Measurements from ENCODE around the gene ARHGAP24.

DNA sequence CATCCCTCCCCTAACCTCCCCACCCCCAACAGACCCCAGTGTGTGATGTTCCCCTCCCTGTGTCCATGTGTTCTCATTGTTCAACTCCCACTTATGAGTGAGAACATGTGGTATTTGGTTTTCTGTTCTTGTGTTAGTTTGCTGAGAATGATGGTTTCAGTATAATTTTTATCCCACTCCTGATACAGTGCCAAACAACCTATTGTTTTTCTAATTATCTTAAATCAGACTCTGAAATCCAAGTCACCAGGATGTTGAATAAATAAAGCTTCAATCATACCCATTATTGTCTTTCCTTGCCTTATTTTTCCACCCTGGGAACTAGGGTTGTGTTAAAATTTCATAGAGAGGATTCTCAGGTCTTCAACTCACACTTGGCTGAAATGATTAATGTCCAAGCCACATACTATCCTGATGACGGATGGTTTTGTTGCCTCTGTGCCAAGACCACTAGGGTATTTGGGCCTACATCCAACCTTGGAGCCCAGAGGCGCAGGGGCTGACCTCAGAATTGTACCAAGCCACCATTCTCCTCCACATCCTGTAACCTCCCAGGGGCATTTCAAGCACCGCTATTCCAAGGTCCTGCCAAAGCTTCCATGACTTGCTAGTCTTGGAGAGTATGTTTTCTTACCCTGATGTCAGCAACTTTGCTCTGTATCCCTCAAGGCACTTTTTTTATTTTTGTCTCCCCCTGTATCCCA, 332.4 kb downstream of the ARHGAP24 start:
- TF ChIP-seq CTCF (IDR thresholded peaks at IDR 0.05) (no peak), POLR2AphosphoS5 (IDR thresholded peaks at IDR 0.05) (no peak), EP300 (IDR thresholded peaks at IDR 0.05) (no peak), POLR2A (IDR thresholded peaks at IDR 0.05) (no peak)
